ENCODE measurements around the gene GSN. TPM values are rescaled to one million over a fixed set of nuclear protein-coding genes. Genes with fewer than 3 reads are reported as not detected.

The GSN gene
- total RNA-seq, 2 donors from 2014 or later: 590 to 1,544 TPM

- intact Hi-C loops (cut with DNase I): no loop called here
- no peak for DNase-seq (ENCODE audit: low spot score)
These were observed 41.2 kb downstream of the GSN start for GRCh38 chr9:121309171-121309570.

DNA sequence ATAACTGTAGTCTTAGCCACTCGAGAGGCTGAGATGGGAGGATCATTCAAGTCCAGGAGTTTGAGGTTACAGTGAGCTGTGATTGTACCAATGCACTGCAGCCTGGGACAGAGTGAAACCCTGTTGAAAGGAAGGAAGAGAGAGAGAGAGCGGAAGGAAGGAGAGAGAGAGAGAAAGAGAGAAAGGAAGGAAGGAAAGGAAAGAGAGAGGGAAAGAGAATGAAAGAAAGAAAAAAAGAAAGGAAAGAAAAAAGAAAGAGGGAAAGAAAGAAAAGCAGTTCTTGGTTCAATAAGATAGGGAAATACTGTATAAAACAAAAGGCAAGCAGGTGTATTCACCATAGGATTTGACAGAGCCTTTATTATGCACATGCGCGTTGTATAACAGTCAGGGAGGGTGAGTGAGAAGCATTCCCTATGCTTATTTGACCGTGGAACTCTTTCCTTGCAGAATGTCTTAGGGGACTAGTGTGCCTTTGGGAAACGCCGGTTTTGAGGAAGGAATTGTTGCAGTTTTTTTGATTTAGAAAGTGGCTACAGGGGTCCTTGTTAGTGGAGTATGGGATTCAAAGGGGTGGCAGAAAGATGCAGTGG, 42.0 kb downstream of the GSN start:
- intact Hi-C loops (cut with DNase I): loop anchor here in 1 of 2 donors (10.0 kb wide), 1 partner anchor 85 kb away; no protein-coding TSS in a partner anchor

GRCh38 chr9:121310571-121310970, 42.6 kb downstream of the GSN start:
- DNase-seq (ENCODE audit: low spot score): no peak
- intact Hi-C loops (cut with DNase I): loop anchor here in 1 of 2 donors (10.0 kb wide), 1 partner anchor 86 kb away; no protein-coding TSS in a partner anchor

More for the DNA sequence above, 42.0 kb downstream of the GSN start:
- DNase-seq (ENCODE audit: low spot score): no peak

DNA sequence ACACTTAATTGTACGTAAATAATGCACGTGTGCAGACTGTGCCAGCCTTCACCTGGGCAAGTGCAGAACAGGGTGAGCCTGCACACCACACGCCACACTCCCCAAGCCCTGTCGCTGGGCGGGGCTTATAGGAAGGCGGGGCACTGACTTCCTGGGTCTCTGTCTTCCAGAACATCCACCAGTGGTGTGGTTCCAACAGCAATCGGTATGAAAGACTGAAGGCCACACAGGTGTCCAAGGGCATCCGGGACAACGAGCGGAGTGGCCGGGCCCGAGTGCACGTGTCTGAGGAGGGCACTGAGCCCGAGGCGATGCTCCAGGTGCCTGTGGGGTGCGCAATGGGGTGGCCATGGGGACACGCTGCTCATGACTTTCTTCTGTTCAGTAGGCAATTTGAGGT, 44.2 kb downstream of the GSN start:
- no peak for DNase-seq (ENCODE audit: low spot score)
- intact Hi-C loops (cut with DNase I): loop anchor here in 1 of 2 donors (10.0 kb wide), 1 partner anchor 87 kb away; no protein-coding TSS in a partner anchor

DNA sequence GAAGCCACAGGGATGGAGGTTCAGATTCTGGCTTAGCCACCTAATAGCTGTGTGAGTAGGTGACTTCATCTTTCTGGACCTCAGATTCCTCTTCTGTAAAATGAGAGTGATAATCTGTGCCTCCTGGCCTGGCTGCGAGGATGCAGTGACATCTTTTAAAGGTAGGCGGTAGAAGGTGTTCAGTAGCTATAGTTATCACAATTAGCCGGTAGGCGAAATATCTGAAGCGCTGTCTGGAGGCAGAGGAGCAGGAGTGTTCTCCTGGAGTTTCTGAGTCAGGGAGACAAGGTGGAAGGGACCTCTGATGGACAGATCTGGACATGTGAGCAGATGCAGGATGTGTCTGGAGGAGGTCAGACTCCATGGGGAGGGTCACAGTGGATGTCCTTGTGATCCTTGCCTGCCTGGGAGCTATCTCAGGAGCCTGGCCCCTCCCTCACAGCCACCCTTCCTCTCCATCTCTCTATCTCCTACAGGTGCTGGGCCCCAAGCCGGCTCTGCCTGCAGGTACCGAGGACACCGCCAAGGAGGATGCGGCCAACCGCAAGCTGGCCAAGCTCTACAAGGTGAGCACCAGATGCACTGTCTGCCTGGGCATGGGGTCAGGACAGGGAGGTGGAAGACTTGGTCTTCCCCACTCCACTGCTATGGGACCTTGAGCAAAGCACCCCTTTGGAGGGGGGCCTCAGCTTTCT, 45.6 kb downstream of the GSN start:
- intact Hi-C loops (cut with DNase I): loop anchor here in 1 of 2 donors (10.0 kb wide), 1 partner anchor 89 kb away; no protein-coding TSS in a partner anchor
- DNase-seq (ENCODE audit: low spot score): no peak

GRCh38 chr9:121316378-121316777, 48.4 kb downstream of the GSN start:
- intact Hi-C loops (cut with DNase I): loop anchor here (2.0 to 10.0 kb wide), 4 partner anchors 34 to 240 kb away; no protein-coding TSS in a partner anchor

GRCh38 chr9:121316852-121317373, 49.0 kb downstream of the GSN start:
- DNase-seq (ENCODE audit: low spot score): no peak
- intact Hi-C loops (cut with DNase I): loop anchor here (2.0 to 10.0 kb wide), 4 partner anchors 35 to 240 kb away; no protein-coding TSS in a partner anchor

More at GRCh38 chr9:121316378-121316777, 48.4 kb downstream of the GSN start:
- no peak for DNase-seq (ENCODE audit: low spot score)

DNA sequence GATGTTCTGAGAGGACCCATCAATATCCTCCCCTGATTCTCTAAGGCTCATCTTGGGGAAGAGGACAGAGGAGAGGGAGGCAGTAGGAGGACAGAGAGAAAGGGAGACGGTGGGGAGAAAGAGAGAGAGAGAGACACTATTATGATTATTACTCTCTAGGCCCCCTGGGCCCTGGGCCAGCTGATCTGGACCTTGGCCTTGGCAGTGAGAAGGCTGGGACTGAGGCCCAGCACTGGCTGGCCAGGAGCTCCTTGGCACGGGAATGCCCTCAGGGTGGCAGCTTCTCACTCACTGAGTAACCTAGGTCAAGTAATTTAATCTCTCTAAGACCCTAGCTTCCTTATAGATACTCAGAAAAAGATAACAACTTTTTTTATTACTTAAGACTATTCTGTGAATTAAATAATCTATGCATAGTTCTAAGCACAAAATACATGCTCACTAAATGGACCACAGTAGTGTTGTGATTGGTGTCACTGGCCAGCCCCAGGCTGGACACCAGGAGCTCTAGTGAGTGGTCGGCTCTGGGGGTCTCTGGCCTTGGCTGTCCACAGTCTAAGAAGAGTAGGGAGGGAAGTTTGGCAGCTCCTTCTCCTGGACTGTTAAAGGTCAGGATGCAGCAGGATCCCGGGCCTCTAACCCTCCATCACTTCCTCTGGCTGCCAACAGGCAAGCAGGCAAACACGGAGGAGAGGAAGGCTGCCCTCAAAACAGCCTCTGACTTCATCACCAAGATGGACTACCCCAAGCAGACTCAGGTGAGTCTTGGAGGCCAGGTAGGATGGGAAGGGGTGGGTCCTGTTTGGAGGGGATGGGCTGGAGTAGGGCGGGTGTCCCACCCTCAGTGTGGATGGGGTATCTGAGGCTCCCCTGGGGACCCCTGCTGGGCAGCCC, 50.0 kb downstream of the GSN start:
- intact Hi-C loops (cut with DNase I): loop anchor here (2.0 to 10.0 kb wide), 4 partner anchors 36 to 241 kb away; no protein-coding TSS in a partner anchor
- no peak for DNase-seq (ENCODE audit: low spot score)

DNA sequence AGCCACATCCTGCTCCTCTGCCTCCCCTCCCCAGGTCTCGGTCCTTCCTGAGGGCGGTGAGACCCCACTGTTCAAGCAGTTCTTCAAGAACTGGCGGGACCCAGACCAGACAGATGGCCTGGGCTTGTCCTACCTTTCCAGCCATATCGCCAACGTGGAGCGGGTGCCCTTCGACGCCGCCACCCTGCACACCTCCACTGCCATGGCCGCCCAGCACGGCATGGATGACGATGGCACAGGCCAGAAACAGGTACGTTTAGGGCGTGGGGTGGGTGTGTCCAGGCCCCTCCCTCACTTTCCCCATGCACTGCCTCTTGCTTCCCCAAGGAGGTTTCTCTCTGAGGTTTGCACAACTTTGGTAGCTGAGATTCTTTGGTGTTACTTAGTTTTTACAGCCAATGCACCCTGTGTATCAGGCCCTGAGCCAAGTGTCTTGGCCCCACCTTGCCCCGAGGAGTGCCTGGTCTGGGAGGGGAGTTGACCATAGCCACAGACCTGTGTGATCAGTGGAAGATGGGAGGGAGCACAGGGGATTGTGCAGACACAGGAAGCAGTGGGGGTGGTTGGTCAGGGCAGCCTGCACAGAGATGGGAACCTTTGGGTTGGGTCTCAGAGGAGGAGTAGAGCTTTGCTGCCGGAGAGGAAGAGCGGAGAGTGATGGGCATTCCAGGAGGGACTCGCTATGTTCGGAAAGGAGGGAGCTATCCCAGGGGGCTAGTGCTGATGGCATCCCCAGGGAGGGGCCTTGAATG, 50.8 kb downstream of the GSN start:
- DNase-seq (ENCODE audit: low spot score): no peak

DNA sequence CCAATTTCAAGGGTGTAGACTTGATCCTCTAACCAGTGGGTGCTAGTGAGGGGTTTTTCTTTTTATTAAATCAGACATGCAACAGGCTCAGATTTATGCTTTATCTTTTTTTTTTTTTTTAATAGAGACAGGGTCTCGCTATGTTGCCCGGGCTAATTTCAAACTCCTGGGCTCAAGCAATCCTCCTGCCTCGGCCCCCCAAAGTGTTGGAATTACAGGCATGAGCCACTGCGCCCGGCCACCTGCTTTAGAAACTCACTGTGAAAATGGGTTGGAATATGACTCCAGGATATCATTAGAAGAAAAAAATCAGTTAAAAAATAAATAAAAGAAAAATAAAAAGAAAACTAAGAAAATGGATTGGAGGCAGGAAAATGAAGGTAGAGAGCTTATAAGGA, 51.4 kb downstream of the GSN start:
- intact Hi-C loops (cut with DNase I): loop anchor here (5.0 to 10.0 kb wide), 3 partner anchors 37 to 107 kb away; no protein-coding TSS in a partner anchor
- DNase-seq (ENCODE audit: low spot score): no peak

More for the DNA sequence above, 50.8 kb downstream of the GSN start:
- intact Hi-C loops (cut with DNase I): loop anchor here (5.0 to 10.0 kb wide), 3 partner anchors 37 to 107 kb away; no protein-coding TSS in a partner anchor

GRCh38 chr9:121321016-121321503, 53.1 kb downstream of the GSN start:
- intact Hi-C loops (cut with DNase I): loop anchor here in 1 of 2 donors (5.0 kb wide), 1 partner anchor 39 kb away; no protein-coding TSS in a partner anchor
- DNase-seq (ENCODE audit: low spot score): no peak

DNA sequence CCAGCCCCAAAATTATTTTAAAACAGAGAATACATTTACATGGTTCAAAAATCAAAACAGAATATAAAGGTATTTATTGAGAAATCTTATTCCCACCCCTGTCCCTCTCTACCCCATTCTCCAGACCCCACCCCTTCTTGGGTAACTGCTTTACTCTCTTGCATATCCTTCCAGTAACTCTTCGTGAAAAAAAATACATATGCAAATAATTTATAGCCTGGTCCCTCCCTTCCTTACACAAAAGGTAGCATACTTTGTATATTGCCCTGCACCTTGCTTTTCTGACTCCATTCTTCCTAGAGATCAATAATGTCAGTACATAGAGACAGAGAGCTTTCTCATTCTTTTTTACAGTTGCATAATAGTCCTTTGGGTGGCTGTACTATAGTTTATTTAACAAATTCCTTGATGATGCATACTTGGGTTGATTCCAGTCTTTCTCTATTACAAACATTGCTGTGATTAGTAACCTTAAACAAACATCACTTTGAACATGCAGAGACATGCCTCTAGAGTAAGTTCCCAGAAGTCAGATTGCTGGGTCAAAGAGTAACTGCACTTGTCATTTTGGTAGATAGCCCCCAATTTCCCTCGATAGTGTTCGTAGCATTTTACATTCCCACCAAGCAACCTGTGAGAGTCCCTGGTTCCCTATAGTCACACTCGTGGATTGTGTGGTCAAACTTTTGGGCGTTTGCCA, 54.2 kb downstream of the GSN start:
- intact Hi-C loops (cut with DNase I): loop anchor here in 1 of 2 donors (5.0 kb wide), 1 partner anchor 40 kb away; no protein-coding TSS in a partner anchor
- no peak for DNase-seq (ENCODE audit: low spot score)

DNA sequence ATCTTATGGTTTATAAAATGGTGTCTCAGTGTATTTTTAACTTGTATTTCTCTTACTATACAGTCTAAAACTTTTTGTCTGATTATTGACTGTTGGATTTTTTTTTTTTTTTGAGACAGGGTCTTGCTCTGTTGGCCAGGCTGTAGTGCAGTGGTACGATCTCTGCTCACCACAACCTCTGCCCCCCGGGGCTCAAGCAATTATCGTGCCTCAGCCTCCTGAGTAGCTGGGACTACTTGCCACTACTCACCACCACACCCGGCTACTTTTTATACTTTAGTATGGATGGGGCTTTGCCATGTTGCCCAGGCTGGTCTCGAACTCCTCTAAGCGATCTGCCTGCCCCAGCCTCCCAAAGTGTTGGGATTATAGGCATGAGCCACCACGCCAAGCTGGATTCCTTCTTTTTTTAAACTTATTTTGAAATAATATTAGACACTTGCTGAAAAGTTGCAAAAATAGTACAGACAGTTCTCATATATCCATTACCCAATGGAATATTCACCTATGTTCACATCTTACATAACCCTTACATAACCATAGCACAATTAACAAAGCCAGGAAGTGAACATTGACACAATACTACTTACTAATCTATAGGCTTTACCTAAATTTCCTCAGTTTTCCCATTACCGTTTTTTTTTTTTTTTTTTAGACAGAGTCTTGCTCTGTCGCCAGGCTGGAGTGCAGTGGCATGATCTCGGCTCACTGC, 54.9 kb downstream of the GSN start:
- intact Hi-C loops (cut with DNase I): loop anchor here in 1 of 2 donors (5.0 kb wide), 1 partner anchor 41 kb away; no protein-coding TSS in a partner anchor
- no peak for DNase-seq (ENCODE audit: low spot score)

- no peak for DNase-seq (ENCODE audit: low spot score)
- intact Hi-C loops (cut with DNase I): loop anchor here in 1 of 2 donors (5.0 kb wide), 1 partner anchor 41 kb away; no protein-coding TSS in a partner anchor
These were observed 55.6 kb downstream of the GSN start for GRCh38 chr9:121323449-121324151.

DNA sequence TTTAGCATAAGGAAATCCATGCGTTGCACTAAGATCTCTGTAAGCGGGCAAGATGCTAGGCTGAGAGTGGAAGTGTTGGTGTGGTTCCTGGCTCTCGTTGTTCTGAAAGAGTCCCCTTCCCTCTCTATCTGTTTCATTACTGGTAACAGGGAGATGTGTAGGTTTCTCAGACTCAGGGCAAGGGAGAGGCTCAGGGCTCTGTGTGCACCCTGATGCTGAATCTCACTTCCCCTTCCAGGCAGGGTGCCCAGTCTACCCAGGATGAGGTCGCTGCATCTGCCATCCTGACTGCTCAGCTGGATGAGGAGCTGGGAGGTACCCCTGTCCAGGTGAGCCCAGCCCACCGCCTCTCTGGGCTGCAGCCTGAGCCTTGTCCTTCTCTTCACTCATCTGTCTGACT, 56.4 kb downstream of the GSN start:
- no peak for DNase-seq (ENCODE audit: low spot score)

DNA sequence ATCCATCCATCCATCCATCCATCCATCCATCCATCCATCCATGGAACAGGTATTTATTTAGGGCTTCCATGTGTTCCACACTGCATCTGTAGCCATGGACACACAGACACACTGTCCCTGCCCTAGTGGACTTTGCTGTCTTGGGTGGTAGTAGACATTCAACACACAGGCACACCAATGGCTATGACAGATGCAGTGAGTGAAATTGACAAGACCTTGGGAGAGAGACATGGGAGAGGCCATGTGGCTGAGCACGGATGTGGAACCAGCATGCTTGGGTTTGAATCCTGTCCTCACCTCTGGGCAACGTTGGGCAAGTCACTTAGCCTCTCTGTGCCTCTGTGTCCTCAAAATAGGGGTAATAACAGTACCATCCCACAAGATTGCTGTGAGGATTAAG, 56.8 kb downstream of the GSN start:
- no peak for DNase-seq (ENCODE audit: low spot score)
- intact Hi-C loops (cut with DNase I): loop anchor here (5.0 kb wide), 3 partner anchors 38 to 43 kb away; no protein-coding TSS in a partner anchor

More for the DNA sequence above, 56.4 kb downstream of the GSN start:
- intact Hi-C loops (cut with DNase I): loop anchor here in 1 of 2 donors (5.0 kb wide), 1 partner anchor 42 kb away; no protein-coding TSS in a partner anchor

Data from posterior vena cava (tissue), 2 donors.